HG03558 (cell line): ENCODE results near the gene BICC1.

ENCODE experiments used
- ATAC-seq: cut with Tn5 transposase; IDR thresholded peaks from one replicate; pipeline ENCODE4 v1.9.1; 2021; ENCODE audit warnings: moderate number of reproducible peaks; ENCODE audit not compliant: unreplicated experiment; ENCODE audit errors: extremely low read depth

Gene BICC1

DNA sequence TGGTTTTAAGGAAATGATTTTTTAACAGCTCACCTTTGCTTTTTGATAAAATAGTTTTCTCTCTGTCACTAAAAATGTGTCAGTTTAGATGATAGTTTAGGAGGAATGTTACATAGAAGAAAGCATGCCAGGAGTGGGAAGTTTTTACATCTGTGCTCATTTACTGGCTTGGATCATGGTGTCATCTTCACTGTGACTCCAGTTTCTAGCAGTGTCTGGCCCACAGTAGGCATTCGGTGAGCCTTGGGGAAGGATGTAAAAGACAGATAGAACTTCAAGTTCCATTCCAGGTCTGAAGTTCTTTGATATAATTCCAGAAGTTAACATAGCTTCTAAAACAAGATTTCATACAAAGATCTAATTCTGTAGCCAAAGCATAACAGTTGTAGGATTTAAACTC, 259.2 kb downstream of the BICC1 start:
- no peak for ATAC-seq

DNA sequence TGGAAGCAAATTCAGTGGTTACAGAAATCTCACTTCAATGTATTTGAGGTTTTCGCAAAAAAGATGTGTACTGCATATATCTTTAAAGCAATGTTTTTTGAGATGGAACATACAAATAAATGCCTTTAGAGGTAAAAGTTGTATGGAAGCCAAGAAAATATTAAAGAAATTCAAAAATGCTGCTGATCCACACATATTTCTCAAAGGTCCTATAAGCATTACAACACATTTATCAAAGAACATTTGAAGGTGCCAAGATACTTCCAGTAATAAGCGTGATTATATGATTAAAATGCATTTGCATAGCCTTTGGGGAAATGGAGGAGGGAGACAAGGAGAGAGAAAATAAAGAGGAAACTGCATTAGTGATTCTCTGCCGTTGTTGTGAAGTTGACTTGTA, 260.1 kb downstream of the BICC1 start:
- no peak for ATAC-seq

DNA sequence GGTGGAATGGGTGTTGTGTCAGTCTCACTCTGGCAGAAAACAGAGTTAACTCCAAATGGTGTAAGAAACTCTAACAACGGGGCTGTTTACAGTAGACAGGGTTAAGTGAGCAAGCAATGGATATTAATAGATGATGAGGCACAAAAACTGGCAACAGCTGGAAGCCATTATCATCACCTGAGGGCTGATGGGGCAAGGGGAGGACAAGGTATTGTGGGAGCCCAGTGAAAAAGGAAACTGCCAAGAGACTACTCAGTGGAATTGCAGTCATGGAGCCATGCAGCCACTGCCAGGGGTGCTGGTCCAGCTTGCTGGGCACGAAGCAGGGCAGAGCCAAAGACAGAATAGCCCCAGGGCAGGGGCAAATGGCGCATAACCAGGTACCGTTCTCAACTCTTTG, 260.7 kb downstream of the BICC1 start:
- ATAC-seq = no peak

DNA sequence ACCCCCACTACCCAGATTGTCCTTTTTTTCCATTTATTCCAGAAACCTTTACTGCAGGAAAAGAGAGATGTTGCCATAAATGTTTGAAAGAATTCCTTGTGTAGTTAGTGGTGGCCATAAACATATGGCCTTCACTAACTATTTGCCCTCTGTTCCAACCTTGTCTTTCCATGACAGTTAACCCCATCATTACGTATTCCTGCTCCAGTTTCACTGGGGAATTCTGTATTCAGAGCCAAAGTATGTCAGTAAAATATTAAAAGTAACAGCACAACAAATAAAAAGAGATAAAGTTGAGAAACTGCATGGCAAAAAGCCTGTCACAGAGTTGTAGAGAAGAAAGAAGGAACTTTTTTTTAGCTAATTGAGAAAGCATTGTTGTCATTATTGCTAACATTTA, 261.3 kb downstream of the BICC1 start:
- no peak for ATAC-seq

GRCh38 chr10:58775960-58776567, 263.4 kb downstream of the BICC1 start:
- no peak for ATAC-seq

- ATAC-seq = no peak
These were observed 264.1 kb downstream of the BICC1 start for GRCh38 chr10:58776568-58777318.

DNA sequence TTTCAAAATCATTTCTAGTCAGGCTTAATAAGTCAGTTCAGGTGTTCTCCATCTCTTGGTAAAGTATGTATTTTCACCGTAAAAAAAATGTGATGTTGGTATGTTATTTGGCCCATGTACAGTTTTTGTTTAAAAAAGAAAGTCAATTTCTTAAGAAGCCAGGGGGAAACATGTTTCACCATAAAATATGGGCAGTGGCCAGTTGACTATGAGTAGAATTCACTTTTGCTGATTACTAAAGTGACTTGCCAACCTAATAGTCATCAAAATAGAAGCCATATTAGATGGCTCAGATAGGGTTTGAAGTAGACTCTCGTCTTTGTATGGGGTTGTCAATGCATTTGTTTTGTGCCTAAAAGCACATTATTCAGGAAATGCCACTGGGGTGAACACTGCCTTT, 266.3 kb downstream of the BICC1 start:
- ATAC-seq = no peak

DNA sequence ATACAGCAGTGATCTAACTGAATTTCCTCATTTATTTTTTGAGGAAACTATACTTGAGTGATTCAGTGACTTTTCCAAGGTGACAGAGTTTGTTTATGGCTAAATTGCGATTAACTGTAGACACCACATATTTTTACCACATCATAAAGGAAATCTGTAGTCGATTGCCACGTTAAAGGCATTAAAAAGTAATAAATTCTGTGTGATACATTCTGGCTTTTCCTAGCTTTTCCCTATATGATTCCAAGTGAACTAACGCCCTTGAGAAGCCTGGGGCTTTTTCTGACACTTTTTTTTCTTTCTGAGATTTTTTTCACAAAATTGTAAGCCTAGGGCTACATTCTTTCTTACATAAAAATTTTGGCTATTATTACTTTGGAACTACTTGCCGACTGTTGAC, 266.9 kb downstream of the BICC1 start:
- ATAC-seq = no peak

- no peak for ATAC-seq
These were observed 267.8 kb downstream of the BICC1 start for GRCh38 chr10:58780476-58780875.

GRCh38 chr10:58781873-58782488, 269.3 kb downstream of the BICC1 start:
- no peak for ATAC-seq

- no peak for ATAC-seq
These were observed 270.5 kb downstream of the BICC1 start for GRCh38 chr10:58782876-58783851.

DNA sequence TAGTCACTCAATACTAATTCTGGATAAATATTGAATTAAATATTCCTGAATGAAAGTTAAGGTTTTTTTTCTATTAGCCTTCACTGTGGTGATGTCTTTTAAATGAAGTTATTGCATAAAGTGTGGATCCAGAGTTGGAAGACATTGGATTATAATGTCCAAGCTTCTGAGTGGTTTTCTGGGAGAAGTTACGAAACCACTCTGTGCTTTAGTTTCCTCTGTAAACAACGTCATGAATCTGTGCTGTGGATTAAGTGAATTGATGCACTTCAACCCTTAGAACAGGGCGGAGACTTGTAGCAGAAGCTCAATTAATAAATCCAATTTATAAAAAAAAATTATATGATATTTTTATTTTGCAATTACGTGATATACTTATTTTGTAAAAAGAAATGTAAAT, 271.7 kb downstream of the BICC1 start:
- no peak for ATAC-seq

- no peak for ATAC-seq
These were observed 272.7 kb downstream of the BICC1 start for GRCh38 chr10:58785354-58785753.

DNA sequence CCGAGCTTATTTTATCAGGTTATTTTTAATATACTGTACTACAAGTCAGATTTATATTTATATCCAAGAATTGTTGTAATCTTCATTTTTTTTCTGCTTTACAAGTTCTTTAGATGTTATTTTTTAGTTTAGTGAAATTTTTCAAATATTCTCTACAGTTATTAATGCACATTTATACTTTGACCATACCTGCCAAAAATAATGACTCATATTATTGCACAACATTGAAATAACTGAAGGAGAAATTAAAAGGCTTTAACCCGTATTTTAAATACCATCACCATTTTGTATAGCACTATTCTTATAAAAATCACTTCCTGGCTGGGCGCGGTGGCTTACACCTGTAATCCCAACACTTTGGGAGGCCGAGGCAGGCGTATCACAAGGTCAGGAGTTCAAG, 278.5 kb downstream of the BICC1 start:
- ATAC-seq = no peak

DNA sequence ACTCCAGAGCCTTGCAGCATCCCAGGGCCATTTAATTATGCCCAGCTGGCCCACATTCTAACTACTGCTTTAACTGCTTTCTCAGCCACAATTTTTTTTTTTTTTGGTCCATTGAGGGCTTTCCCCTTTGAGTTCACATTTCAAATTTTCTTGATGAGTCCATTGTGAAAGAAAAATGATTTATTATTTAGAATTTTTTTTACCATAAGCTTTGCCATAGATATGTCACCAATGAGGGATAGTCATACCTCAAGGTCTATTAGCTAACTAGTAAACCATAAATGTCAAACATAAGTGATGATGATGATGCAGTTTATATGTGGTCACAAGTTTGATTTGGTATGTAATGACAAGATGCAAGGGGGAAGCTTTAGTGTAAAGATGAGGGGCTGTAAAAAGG, 282.9 kb downstream of the BICC1 start:
- ATAC-seq = no peak

GRCh38 chr10:58796242-58796641, 283.6 kb downstream of the BICC1 start:
- ATAC-seq = no peak

DNA sequence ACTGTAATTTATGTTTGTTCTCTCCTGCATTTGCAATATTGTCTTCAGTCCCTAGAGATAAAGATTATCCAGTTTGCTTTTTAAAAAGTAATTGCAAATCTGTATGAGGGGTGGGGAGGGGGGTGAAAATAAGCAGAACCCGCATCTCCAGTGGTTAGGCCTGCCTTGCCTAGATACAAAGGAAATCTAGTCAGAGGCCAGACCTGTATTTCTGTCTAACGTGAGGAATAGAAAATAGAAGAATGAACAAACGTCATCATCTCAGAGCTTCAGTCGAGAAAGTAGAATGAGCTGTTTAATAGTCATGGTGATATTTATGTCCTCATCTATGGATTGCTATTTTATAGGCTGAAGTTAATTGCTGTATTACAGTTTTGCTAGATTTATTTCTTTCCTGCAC, 284.2 kb downstream of the BICC1 start:
- no peak for ATAC-seq

DNA sequence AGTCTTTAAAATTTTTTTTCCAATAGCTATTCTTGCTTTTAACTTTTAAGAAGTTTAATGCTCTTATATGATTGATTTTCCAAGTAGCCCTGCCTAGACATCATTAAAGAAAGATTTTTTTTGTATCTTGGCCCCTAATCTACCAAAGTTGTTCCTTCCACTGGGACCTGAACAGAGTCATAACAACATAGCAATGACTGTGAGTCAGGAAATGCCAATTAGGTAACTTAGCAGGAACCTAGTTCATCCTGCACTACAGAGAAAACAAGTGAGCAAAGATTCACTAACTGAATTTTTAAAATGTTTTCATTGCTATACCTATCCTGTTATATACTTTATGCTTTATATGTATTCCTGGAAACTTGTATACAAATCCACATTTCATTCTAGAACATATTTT, 284.7 kb downstream of the BICC1 start:
- ATAC-seq = no peak

DNA sequence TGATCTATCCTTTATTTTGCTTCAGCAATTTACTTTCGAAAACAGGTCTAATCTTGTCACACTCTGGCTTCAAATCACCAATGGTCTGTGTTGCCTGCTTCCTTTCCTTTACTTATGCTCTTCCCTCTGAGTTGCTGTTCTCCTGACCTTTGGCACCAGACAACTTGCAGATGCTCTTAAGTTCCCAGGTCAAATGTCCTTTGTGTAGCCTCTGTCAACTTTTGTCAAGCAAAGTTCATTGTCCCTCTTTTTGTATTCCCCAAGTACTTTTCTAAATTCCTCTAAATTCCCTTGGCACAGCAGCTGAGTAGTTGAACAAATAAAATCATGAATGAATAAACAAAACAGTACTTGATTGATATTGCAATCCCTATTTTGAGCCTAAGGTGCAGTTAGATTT, 289.4 kb downstream of the BICC1 start:
- no peak for ATAC-seq

DNA sequence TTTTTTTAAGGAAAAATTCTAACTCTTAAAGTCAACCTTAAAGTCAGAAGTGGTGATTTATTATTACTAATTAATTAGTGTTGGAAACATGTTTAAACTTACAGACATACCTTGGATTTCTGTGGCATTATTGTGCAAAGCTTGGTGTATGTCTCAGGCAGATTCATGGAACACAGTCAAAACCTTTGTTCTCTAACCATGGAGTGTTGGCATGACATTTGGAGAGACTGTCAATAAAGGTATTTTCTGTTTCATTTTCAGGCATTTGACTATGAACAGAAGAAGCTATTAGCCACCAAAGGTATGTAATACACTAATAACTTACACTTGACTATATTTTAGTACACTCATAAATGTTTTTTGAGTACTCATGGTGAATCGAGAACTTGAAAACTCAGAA, 293.7 kb downstream of the BICC1 start:
- ATAC-seq = no peak
